Endothelial cell of umbilical vein (primary cell): ENCODE measurements around the gene PBXIP1.

ENCODE experiments used
- CTCF ChIP-seq, 2 donors: IDR thresholded peaks; 1 replicate in 1 of 2; 2 replicates in 1 of 2; pipeline ENCODE4 v1.5.1; 2011; ENCODE audit warnings: low read length in 2 of 2, mild to moderate bottlenecking in 2 of 2, moderate library complexity in 2 of 2, control low read depth in 1 of 2, inconsistent platforms in 1 of 2, low read depth in 1 of 2; ENCODE audit not compliant: insufficient read depth in 1 of 2; ENCODE audit errors: extremely low read depth in 1 of 2
- GATA2 ChIP-seq: IDR thresholded peaks from 2 replicates; pipeline ENCODE4 v1.7.0; 2011; ENCODE audit warnings: low read depth, mild to moderate bottlenecking, moderate library complexity, mixed read lengths, low read length; ENCODE audit not compliant: insufficient read length, insufficient read depth
- POLR2AphosphoS5 ChIP-seq: IDR thresholded peaks from 2 replicates; pipeline ENCODE4 v1.6.1; 2012; ENCODE audit warnings: low read depth, mild to moderate bottlenecking, control low read depth, low read length, moderate library complexity; ENCODE audit not compliant: insufficient read depth

- TF ChIP-seq POLR2AphosphoS5 (no peak), CTCF (IDR thresholded peaks at IDR 0.05; ENCODE audit: extremely low read depth in 1 of 2, insufficient read depth in 1 of 2, low read depth in 1 of 2, low read length in 2 of 2) (no peak), GATA2 (no peak)
Observed at GRCh38 chr1:154913273-154913672, 42.6 kb downstream of the PBXIP1 start.
